Skeletal muscle cell (primary cell): Measurements from ENCODE around the gene B3GALT4.
"Not testable (repeated sequence)": the region's sequence is repeated elsewhere in the genome, so short reads cannot be mapped to it uniquely, and the experiment has no call there.

ENCODE experiments used
- DNase-seq: peaks from one replicate; pipeline ENCODE4 v3.0.0-alpha.2; 2010; ENCODE audit warnings: low read depth
- H3K4me3 ChIP-seq: 2 replicates; pipeline ENCODE4 v1.5.1; 2011; ENCODE audit warnings: low read depth, mild to moderate bottlenecking, control low read depth, low read length, moderate library complexity

B3GALT4 gene

GRCh38 chr6:33271117-33271467 lies 5.8 kb upstream of the B3GALT4 start:
- peak overlapping the region; percentile 98 for H3K4me3 ChIP-seq
- no peak for DNase-seq

GRCh38 chr6:33271468-33272274 lies 5.3 kb upstream of the B3GALT4 start, which contains the start of the genes RPS18 and VPS52:
TSS of gene RPS18 (plus strand) at chr6:33272075. CDS start at chr6:33272120, 45 bp downstream.
TSS of gene VPS52 (minus strand) at chr6:33271876. CDS start at chr6:33271675, 201 bp downstream.
- H3K4me3 ChIP-seq = peak within 1 kb of the TSS; percentile 98
- peak; percentile 98 for DNase-seq

GRCh38 chr6:33272275-33273128 lies 4.4 kb upstream of the B3GALT4 start:
- no peak for DNase-seq
- peak overlapping the region; percentile 98 for H3K4me3 ChIP-seq

GRCh38 chr6:33273129-33273923 lies 3.6 kb upstream of the B3GALT4 start:
- peak overlapping the region; percentile 98 for H3K4me3 ChIP-seq
- no peak for DNase-seq

GRCh38 chr6:33273924-33274902 lies 2.7 kb upstream of the B3GALT4 start:
- H3K4me3 ChIP-seq = peak overlapping the region; percentile 98
- DNase-seq = no peak

- peak overlapping the region; percentile 43 for H3K4me3 ChIP-seq
- DNase-seq = not testable (repeated sequence)
These were observed 935 bp upstream of the B3GALT4 start for GRCh38 chr6:33275795-33276580.

- peak overlapping the region; percentile 43 for H3K4me3 ChIP-seq
- DNase-seq = no peak
These were observed 401 bp upstream of the B3GALT4 start for GRCh38 chr6:33276581-33276863.

GRCh38 chr6:33277663-33278391 lies 904 bp downstream of the B3GALT4 start:
- DNase-seq = no peak
- H3K4me3 ChIP-seq = peak overlapping the region; percentile 43

GRCh38 chr6:33278392-33278741 lies 1.4 kb downstream of the B3GALT4 start:
- H3K4me3 ChIP-seq = no peak overlapping the region

GRCh38 chr6:33278810-33279209 lies 1.9 kb downstream of the B3GALT4 start:
- H3K4me3 ChIP-seq = no peak overlapping the region
- DNase-seq = no peak

More at GRCh38 chr6:33278392-33278741, 1.4 kb downstream of the B3GALT4 start:
- no peak for DNase-seq

GRCh38 chr6:33279257-33279695 lies 2.4 kb downstream of the B3GALT4 start:
- no peak for DNase-seq
- no peak overlapping the region for H3K4me3 ChIP-seq

- no peak overlapping the region for H3K4me3 ChIP-seq
- DNase-seq = no peak
These were observed 3.1 kb downstream of the B3GALT4 start for GRCh38 chr6:33279971-33280511.

- no peak overlapping the region for H3K4me3 ChIP-seq
- no peak for DNase-seq
These were observed 3.6 kb downstream of the B3GALT4 start for GRCh38 chr6:33280539-33280938.

GRCh38 chr6:33285214-33285613 lies 8.3 kb downstream of the B3GALT4 start:
- DNase-seq, H3K4me3 ChIP-seq: not testable (repeated sequence)

GRCh38 chr6:33286946-33287914 lies 10.3 kb downstream of the B3GALT4 start:
- no peak for DNase-seq
- no peak overlapping the region for H3K4me3 ChIP-seq
